ENCODE results near the gene MYH15.

DNA sequence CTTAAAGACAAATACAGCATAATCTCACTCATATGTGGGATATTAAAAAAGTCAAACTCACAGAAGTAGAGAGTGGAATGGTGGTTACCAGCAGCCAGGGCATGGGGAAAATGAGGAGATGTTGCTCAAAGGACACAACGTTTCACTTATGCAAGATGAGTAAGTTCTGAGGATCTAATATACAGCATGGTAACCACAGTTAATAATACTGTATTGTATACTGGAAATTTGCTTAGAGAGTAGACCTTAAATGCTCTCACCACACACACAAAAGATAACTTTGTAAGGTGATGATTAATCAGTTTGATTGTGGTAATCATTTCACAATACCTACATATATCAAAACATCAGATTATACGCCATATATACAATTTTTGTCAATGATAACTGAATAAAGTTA, 60.0 kb downstream of the MYH15 start:
- TF ChIP-seq EP300 (IDR thresholded peaks at IDR 0.05): no peak
- TF ChIP-seq, protein P1, sequence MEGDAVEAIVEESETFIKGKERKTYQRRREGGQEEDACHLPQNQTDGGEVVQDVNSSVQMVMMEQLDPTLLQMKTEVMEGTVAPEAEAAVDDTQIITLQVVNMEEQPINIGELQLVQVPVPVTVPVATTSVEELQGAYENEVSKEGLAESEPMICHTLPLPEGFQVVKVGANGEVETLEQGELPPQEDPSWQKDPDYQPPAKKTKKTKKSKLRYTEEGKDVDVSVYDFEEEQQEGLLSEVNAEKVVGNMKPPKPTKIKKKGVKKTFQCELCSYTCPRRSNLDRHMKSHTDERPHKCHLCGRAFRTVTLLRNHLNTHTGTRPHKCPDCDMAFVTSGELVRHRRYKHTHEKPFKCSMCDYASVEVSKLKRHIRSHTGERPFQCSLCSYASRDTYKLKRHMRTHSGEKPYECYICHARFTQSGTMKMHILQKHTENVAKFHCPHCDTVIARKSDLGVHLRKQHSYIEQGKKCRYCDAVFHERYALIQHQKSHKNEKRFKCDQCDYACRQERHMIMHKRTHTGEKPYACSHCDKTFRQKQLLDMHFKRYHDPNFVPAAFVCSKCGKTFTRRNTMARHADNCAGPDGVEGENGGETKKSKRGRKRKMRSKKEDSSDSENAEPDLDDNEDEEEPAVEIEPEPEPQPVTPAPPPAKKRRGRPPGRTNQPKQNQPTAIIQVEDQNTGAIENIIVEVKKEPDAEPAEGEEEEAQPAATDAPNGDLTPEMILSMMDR (IDR thresholded peaks at IDR 0.05): no peak

All from upper lobe of left lung (tissue), 4 donors.